Pancreas (tissue), 10 donors: Measurements from ENCODE around the gene GRK5. TPM values are rescaled to one million over a fixed set of nuclear protein-coding genes. Genes with fewer than 3 reads are reported as not detected.

ENCODE experiments used
- ATAC-seq, 4 donors: fragments of 200-7000 bp; cut with Tn5 transposase; one replicate each; pipeline versions ENCODE4 v1.8.0 to v1.9.1; 2020; ENCODE audit warnings: mild to moderate bottlenecking in 4 of 4, moderate library complexity in 4 of 4
- DNase-seq, 6 donors: peaks; one replicate each; pipeline ENCODE4 v3.0.0-alpha.2; 2020
- FAIRE-seq: peaks from 2 replicates; lab custom pipeline; 2012; peaks lifted over from hg19 to GRCh38; lab: Jason Lieb, UNC
- H3K27ac ChIP-seq, 4 donors: fragments of 200-600 bp; sonication (generic); 1 replicate in 3 of 4; 2 replicates in 1 of 4; pipeline versions ENCODE4 v1.5.0 to v1.8.0; 2020
- H3K27me3 ChIP-seq, 4 donors: fragments of 200-600 bp; one replicate each; pipeline ENCODE4 v1.8.0; 2021
- H3K36me3 ChIP-seq, 3 donors: fragments of 200-600 bp; sonication (generic) in 1 of 3; one replicate each; pipeline versions ENCODE4 v1.5.0 to v1.8.0; 2020 to 2021
- H3K4me1 ChIP-seq, 3 donors: fragments of 200-600 bp; one replicate each; pipeline ENCODE4 v1.8.0; 2021
- H3K4me3 ChIP-seq, 4 donors: fragments of 200-600 bp; sonication (generic) in 2 of 4; one replicate each; pipeline versions ENCODE4 v1.5.0 to v1.8.0; 2020 to 2021
- H3K9me3 ChIP-seq, 4 donors: fragments of 200-600 bp; one replicate each; pipeline ENCODE4 v1.8.0; 2021
- CTCF ChIP-seq, 4 donors: fragments of 200-600 bp; sonication (generic) in 3 of 4; IDR thresholded peaks; one replicate each; pipeline versions ENCODE4 v1.5.0 to v1.8.0; 2021; ENCODE audit warnings: antibody characterized with exemption in 4 of 4
- WGBS, 2 donors: extraction: QIAGEN DNeasy Blood & Tissue Kit; methylation state at CpG; one replicate each; pipeline ENCODE4 v1.1.7; 2013; 5-methylcytosine and 5-hydroxymethylcytosine counted together
- intact Hi-C, 3 donors: fragments of 100-400 bp; cut with DNase I; formaldehyde crosslinking; loops; one replicate each; pipeline versions ENCODE4 v1.11.1 to v1.14.2; 2022
- polyA plus RNA-seq, 2 donors: library from polyadenylated mRNA; stranded (reverse); fragments of 200-250 nt; gene quantifications; one replicate each; pipeline ENCODE4 v1.2.3, GENCODE V29; 2013
- total RNA-seq, 6 donors: library from RNA; stranded (reverse); fragmentation: NEBNext Ultra II Directional in 4 of 6; extraction: Animal tissue kit (Norgen Biotek cat#: 25700) in 4 of 6; gene quantifications; one replicate each; pipeline versions ENCODE4 v1.2.1 to v1.2.4, GENCODE V29; 2021 to 2023
- donor health status: healthy with polysubstance abuse.
- donor health status: DM: no; HTN: no; CAD: no; lungs with moderate emphysema.
- donor health status: DM: no; HTN: no; CAD: no.
- donor health status: control.
- donor health status: control.
- donor health status: Bipolar disorder and iron deficiency.
- donor health status: DM: yes; HTN: yes; CAD: no.
- donor health status: DM: no; HTN: no; CAD: no.
- donor health status: DM: no; HTN: no; CAD: no.
- donor health status: DM: yes; HTN: yes; CAD: no.

The GRK5 gene
- total and polyA plus RNA-seq, 8 donors = 1.4 to 6.0 (median 2.5) TPM

GRCh38 chr10:119346095-119346832 is 138.9 kb downstream of the GRK5 start:
- intact Hi-C loops = no loop called here
- no peak for TF ChIP-seq CTCF (IDR thresholded peaks at IDR 0.05)
- Histone ChIP-seq H3K27ac (no peak overlapping the region), H3K9me3 (no peaks in the 10 kb centered on the region), H3K36me3 (no peaks in the 10 kb centered on the region), H3K4me3 (no peak overlapping the region), H3K27me3 (no peaks in the 10 kb centered on the region), H3K4me1 (peaks cover 0 to 4% (median 0%) of the 10 kb centered on the region in 3 donors)
- WGBS, 2 donors = 78 to 81% methylated on average over 16 of the region's 16 CpGs
- no peak for ATAC-seq
- DNase-seq = no peak
- no peak for FAIRE-seq

- 92 to 95% methylated on average over 17 of the region's 17 CpGs for WGBS, 2 donors
- Histone ChIP-seq H3K4me3 (no peak overlapping the region), H3K27ac (no peak overlapping the region), H3K27me3 (no peaks in the 10 kb centered on the region), H3K9me3 (no peaks in the 10 kb centered on the region), H3K4me1 (peaks cover 0 to 4% (median 0%) of the 10 kb centered on the region in 3 donors), H3K36me3 (no peaks in the 10 kb centered on the region)
- FAIRE-seq (no peak), ATAC-seq (no peak), DNase-seq (no peak)
- intact Hi-C loops = no loop called here
- no peak for TF ChIP-seq CTCF (IDR thresholded peaks at IDR 0.05)
These were observed 140.0 kb downstream of the GRK5 start for GRCh38 chr10:119347181-119347974.

GRCh38 chr10:119348106-119348505 is 140.7 kb downstream of the GRK5 start:
- no peak for FAIRE-seq
- WGBS, 2 donors = 76 to 87% methylated on average over 5 of the region's 5 CpGs
- H3K9me3 ChIP-seq = no peaks in the 10 kb centered on the region
- no peak for ATAC-seq
- TF ChIP-seq CTCF (IDR thresholded peaks at IDR 0.05) = no peak
- no peaks in the 10 kb centered on the region for H3K36me3 ChIP-seq
- no peak overlapping the region for H3K27ac ChIP-seq
- no peak for DNase-seq
- no peaks in the 10 kb centered on the region for H3K27me3 ChIP-seq
- peaks cover 0 to 4% (median 0%) of the 10 kb centered on the region in 3 donors for H3K4me1 ChIP-seq
- no peak overlapping the region for H3K4me3 ChIP-seq
- intact Hi-C loops = no loop called here

- 83 to 85% methylated on average over 15 of the region's 15 CpGs for WGBS, 2 donors
- TF ChIP-seq CTCF (IDR thresholded peaks at IDR 0.05) = no peak
- Histone ChIP-seq H3K4me1 (peaks cover 0 to 4% (median 0%) of the 10 kb centered on the region in 3 donors), H3K36me3 (no peaks in the 10 kb centered on the region), H3K9me3 (no peaks in the 10 kb centered on the region), H3K27me3 (no peaks in the 10 kb centered on the region), H3K4me3 (no peak overlapping the region), H3K27ac (no peak overlapping the region)
- FAIRE-seq (no peak), ATAC-seq (no peak), DNase-seq (no peak)
- intact Hi-C loops = no loop called here
These were observed 141.3 kb downstream of the GRK5 start for GRCh38 chr10:119348516-119349240.
